ENCODE data around the gene ARHGEF25.
"Not testable (repeated sequence)": the region's sequence is repeated elsewhere in the genome, so short reads cannot be mapped to it uniquely, and the experiment has no call there.

ARHGEF25 gene

DNA sequence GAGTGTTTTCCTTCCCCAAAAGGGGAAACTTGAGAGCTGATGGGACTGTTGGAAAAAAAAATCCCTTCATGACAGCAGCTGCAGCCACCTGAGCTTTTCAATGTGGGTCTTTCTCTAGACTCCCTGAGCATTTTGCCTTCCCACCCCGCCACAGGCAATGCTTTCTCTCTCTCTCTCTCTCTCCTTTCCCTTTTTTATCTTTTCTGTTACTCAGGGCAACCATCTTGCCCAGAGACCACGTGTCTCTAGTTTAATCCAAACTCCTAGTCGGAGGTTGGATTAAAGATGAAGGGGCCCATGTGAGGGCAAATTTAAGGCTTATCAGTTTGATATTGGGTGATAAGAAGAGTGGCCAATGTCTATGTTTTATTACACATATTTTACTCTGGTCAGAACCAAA lies 47.7 kb downstream of the ARHGEF25 start:
- TF ChIP-seq, protein P1, sequence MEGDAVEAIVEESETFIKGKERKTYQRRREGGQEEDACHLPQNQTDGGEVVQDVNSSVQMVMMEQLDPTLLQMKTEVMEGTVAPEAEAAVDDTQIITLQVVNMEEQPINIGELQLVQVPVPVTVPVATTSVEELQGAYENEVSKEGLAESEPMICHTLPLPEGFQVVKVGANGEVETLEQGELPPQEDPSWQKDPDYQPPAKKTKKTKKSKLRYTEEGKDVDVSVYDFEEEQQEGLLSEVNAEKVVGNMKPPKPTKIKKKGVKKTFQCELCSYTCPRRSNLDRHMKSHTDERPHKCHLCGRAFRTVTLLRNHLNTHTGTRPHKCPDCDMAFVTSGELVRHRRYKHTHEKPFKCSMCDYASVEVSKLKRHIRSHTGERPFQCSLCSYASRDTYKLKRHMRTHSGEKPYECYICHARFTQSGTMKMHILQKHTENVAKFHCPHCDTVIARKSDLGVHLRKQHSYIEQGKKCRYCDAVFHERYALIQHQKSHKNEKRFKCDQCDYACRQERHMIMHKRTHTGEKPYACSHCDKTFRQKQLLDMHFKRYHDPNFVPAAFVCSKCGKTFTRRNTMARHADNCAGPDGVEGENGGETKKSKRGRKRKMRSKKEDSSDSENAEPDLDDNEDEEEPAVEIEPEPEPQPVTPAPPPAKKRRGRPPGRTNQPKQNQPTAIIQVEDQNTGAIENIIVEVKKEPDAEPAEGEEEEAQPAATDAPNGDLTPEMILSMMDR (conservative IDR thresholded peaks at IDR 0.05), result no peak
- H3K27ac ChIP-seq, result no peak overlapping the region

GRCh38 chr12:57661376-57661775 lies 50.1 kb downstream of the ARHGEF25 start:
- no peak overlapping the region for H3K27ac ChIP-seq
- TF ChIP-seq, protein P1 (conservative IDR thresholded peaks at IDR 0.05), result no peak

GRCh38 chr12:57665066-57665820 lies 54.0 kb downstream of the ARHGEF25 start:
- H3K27ac ChIP-seq, result not testable (repeated sequence)
